MCF 10A (cell line): ENCODE data around the gene LHX6. TPM values are rescaled to one million over a fixed set of nuclear protein-coding genes. Genes with fewer than 3 reads are reported as not detected.

Experiments
- BruUV-seq: library from RNA; stranded (reverse); fragments of 400-500 nt; replicated peaks from 2 replicates; lab custom pipeline; 2021; lab: Mats Ljungman, UMichigan
- CTCF ChIA-PET: fragments of 300-600 bp; sonication (Branson Sonifier 250); formaldehyde crosslinking; extraction: SDS; loops from one replicate; lab custom pipeline; 2021; ENCODE audit warnings: antibody characterized with exemption, inconsistent platforms; lab: Yijun Ruan, JAX
- POLR2A ChIA-PET: fragments of 300-600, 350-650 bp; sonication (Branson Sonifier 250); formaldehyde crosslinking; extraction: SDS; loops from one replicate; lab custom pipeline; 2020; ENCODE audit warnings: antibody characterized with exemption, inconsistent platforms; lab: Yijun Ruan, JAX
- DNase-seq: peaks from one replicate; pipeline ENCODE4 v3.0.0-alpha.2; 2018; ENCODE audit not compliant: unreplicated experiment
- H3K27ac Mint-ChIP-seq: one replicate; pipeline ENCODE4 v1.8.0; 2022; ENCODE audit warnings: mild to moderate bottlenecking, low read depth, mixed read lengths; ENCODE audit not compliant: unreplicated experiment
- H3K27me3 Mint-ChIP-seq: one replicate; pipeline ENCODE4 v1.8.0; 2022; ENCODE audit warnings: mixed read lengths; ENCODE audit not compliant: insufficient read depth, unreplicated experiment
- H3K36me3 Mint-ChIP-seq: one replicate; pipeline ENCODE4 v1.8.0; 2022; ENCODE audit warnings: mild to moderate bottlenecking, moderate library complexity, mixed read lengths; ENCODE audit not compliant: insufficient read depth, unreplicated experiment
- H3K4me1 Mint-ChIP-seq: one replicate; pipeline ENCODE4 v1.8.0; 2022; ENCODE audit warnings: mixed read lengths; ENCODE audit not compliant: insufficient read depth, unreplicated experiment
- H3K4me3 Mint-ChIP-seq: one replicate; pipeline ENCODE4 v1.8.0; 2022; ENCODE audit warnings: mild to moderate bottlenecking, moderate library complexity, mixed read lengths; ENCODE audit not compliant: unreplicated experiment
- H3K9me3 Mint-ChIP-seq: one replicate; pipeline ENCODE4 v1.8.0; 2022; ENCODE audit warnings: mixed read lengths; ENCODE audit not compliant: unreplicated experiment
- intact Hi-C: fragments of 100-400 bp; cut with micrococcal nuclease; formaldehyde crosslinking; loops from 2 replicates; pipeline ENCODE4 v1.14.1; 2022
- total RNA-seq: library from RNA; stranded (reverse); gene quantifications from 2 replicates; pipeline ENCODE4 v1.2.3, GENCODE V29; 2022
- TF ChIP-seq, protein P1 (sequence below): fragments of 200-600 bp; IDR thresholded peaks from one replicate; pipeline ENCODE4 v1.8.0; 2022; ENCODE audit warnings: antibody characterized with exemption, mild to moderate bottlenecking; ENCODE audit not compliant: unreplicated experiment

LHX6 gene
- total RNA-seq, 1 experiment from 2014 or later: 0.26 TPM

DNA sequence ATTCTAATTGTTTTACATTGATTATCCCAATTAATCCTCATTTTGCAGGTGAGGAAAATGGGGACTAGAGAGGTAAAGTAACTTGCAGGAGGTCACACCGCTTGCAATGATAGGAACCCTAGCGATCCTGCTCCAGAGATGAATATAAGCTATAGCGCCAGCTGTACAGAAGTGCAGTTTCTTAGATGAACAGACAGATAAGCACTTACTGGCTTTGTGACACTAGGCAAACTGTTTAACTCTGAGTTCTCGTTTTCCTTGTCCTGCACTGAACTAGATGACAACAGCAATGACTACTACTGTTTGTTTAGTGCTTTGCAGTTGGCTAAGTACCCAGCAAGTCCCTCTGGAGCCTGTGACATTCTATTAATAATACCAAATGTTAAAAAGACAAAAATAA is 11.1 kb downstream of the LHX6 start:
- H3K27me3 Mint-ChIP-seq: peaks cover 9% of the 10 kb centered on the region
- ChIA-PET POLR2A (no interaction called here), CTCF (no interaction called here)
- intact Hi-C loops: no loop called here
- H3K27ac Mint-ChIP-seq: no peak overlapping the region
- H3K9me3 Mint-ChIP-seq: no peaks in the 10 kb centered on the region
- no peak overlapping the region for H3K4me3 Mint-ChIP-seq
- TF ChIP-seq, protein P1, sequence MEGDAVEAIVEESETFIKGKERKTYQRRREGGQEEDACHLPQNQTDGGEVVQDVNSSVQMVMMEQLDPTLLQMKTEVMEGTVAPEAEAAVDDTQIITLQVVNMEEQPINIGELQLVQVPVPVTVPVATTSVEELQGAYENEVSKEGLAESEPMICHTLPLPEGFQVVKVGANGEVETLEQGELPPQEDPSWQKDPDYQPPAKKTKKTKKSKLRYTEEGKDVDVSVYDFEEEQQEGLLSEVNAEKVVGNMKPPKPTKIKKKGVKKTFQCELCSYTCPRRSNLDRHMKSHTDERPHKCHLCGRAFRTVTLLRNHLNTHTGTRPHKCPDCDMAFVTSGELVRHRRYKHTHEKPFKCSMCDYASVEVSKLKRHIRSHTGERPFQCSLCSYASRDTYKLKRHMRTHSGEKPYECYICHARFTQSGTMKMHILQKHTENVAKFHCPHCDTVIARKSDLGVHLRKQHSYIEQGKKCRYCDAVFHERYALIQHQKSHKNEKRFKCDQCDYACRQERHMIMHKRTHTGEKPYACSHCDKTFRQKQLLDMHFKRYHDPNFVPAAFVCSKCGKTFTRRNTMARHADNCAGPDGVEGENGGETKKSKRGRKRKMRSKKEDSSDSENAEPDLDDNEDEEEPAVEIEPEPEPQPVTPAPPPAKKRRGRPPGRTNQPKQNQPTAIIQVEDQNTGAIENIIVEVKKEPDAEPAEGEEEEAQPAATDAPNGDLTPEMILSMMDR: no peak
- BruUV-seq: no TSS peak
- H3K36me3 Mint-ChIP-seq: no peaks in the 10 kb centered on the region
- peaks cover 8% of the 10 kb centered on the region for H3K4me1 Mint-ChIP-seq
- no peak for DNase-seq

DNA sequence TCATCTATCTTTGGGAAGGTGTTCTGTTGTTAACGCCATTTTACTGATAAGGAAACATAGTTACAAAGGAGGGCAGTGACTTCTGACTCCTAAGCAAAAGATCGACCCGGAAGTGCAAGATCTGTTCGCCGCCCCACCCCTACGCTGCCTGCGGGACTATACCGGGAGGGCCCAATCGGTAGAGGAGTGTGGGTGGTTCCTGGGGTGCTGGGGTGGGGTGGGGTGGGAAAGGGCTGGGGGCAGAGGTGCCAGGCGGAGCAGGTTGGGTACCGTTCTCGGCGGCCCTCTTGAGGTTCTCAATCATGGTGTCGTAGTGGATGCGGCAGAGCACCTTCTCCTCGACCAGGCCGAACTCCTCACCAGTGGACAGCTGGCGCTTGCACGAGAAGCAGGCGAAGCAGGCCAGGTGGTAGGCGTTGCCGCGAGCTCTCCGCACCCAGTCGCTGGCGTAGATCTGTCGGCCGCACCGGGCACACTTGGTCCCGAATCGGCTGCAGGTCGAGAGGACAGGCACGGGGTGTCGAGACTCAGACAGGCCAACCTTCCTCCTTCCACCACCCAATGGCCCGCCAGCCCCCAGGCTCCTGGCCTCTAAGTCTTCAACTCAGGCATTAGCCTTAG is 11.8 kb downstream of the LHX6 start:
- Mint-ChIP-seq H3K9me3 (no peaks in the 10 kb centered on the region), H3K4me1 (peaks cover 8% of the 10 kb centered on the region), H3K36me3 (no peaks in the 10 kb centered on the region), H3K27me3 (peaks cover 16% of the 10 kb centered on the region), H3K4me3 (no peak overlapping the region), H3K27ac (no peak overlapping the region)
- no peak for DNase-seq
- intact Hi-C loops: no loop called here
- CTCF ChIA-PET: interaction anchor here (0.9 kb wide), 1 partner anchor 48 kb away, joined by 3 read pairs; the partner anchor contains the start of genes MRRF and RBM18
- no TSS peak for BruUV-seq
- TF ChIP-seq, protein P1: no peak
- POLR2A ChIA-PET: no interaction called here

DNA sequence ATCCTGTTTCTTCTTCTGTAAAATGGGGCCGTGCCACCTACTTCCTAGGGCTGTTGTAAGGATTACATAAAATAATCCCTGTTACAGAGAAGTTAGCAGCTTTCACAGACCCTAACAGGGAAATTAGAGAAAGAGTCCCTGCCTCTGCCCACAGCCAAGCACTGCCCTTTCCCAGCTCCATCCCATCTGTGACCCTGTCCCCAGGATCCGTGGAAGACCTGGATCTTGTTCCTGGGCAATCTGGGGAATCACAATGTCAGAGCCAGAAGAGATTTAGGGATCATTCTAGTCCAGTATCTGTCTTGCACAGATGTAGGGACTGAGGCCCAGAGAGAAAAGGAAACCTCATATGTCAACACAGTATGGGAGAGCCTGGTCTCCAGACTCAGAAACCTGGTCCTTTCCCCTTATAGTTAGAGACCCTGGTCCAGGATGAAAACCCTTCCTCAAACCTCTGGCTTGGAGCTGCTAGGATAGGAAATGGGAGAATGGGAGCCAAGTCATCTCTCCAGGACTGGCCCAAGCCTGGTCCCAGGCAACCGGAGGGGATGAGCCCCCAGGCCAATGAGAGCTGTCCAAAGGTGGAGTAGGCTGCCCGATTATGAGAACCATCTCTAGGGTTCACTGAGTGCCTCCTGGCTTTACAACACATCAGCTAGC is 12.5 kb downstream of the LHX6 start:
- BruUV-seq: no TSS peak
- intact Hi-C loops: no loop called here
- TF ChIP-seq, protein P1: no peak
- peaks cover 20% of the 10 kb centered on the region for H3K27me3 Mint-ChIP-seq
- H3K4me1 Mint-ChIP-seq: peaks cover 8% of the 10 kb centered on the region
- POLR2A ChIA-PET: interaction anchor here (0.6 to 0.7 kb wide), 2 partner anchors 10 to 688 kb away, joined by 3 read pairs; no protein-coding TSS in a partner anchor
- DNase-seq: no peak
- CTCF ChIA-PET: interaction anchor here (0.9 kb wide), 1 partner anchor 48 kb away, joined by 3 read pairs; the partner anchor contains the start of genes MRRF and RBM18
- no peak overlapping the region for H3K27ac Mint-ChIP-seq
- H3K9me3 Mint-ChIP-seq: no peaks in the 10 kb centered on the region
- H3K36me3 Mint-ChIP-seq: no peaks in the 10 kb centered on the region
- no peak overlapping the region for H3K4me3 Mint-ChIP-seq

DNA sequence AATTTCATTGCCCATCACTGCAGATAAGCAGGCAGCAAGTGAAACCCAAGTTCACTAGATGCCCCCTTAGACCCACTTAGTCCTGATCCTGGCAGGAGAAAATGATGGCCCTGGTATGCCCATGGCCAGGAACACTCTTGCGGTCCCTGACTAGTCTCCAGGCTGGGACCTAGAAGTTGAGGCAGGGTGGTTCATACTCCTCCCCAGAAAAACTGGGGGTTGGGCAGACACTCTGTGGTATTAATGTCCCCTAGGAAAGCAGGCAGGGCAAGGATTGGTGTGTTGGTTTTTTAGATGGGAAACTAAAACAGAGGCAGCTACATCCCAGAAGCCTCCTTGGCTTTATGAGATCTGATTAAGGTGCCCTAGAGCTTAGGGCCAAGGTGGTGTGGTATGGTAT is 13.1 kb downstream of the LHX6 start:
- TF ChIP-seq, protein P1: no peak
- H3K27ac Mint-ChIP-seq: no peak overlapping the region
- peaks cover 8% of the 10 kb centered on the region for H3K4me1 Mint-ChIP-seq
- CTCF ChIA-PET: interaction anchor here (0.9 kb wide), 1 partner anchor 49 kb away, joined by 3 read pairs; the partner anchor contains the start of genes MRRF and RBM18
- H3K36me3 Mint-ChIP-seq: no peaks in the 10 kb centered on the region
- H3K9me3 Mint-ChIP-seq: no peaks in the 10 kb centered on the region
- H3K4me3 Mint-ChIP-seq: no peak overlapping the region
- no peak for DNase-seq
- H3K27me3 Mint-ChIP-seq: peaks cover 20% of the 10 kb centered on the region
- BruUV-seq: no TSS peak
- intact Hi-C loops: no loop called here
- POLR2A ChIA-PET: interaction anchor here (0.7 kb wide), 1 partner anchor 9 kb away, joined by 3 read pairs; no protein-coding TSS in a partner anchor
